Lung microvascular endothelial cell (primary cell): Measurements from ENCODE around the gene KIF26A. TPM values are rescaled to one million over a fixed set of nuclear protein-coding genes. Genes with fewer than 3 reads are reported as not detected.

Source experiments
- DNase-seq, 2 donors: peaks; one replicate each; pipeline versions ENCODE4 v3.0.0 to v3.0.0-alpha.2; 2010; ENCODE audit warnings: low read depth in 2 of 2
- total RNA-seq: library from RNA; depleted of rRNA; stranded (reverse); fragments of >200 nt; gene quantifications from 2 replicates; pipeline ENCODE4 v1.2.1, GENCODE V29; 2014

KIF26A gene
- total RNA-seq, 1 donor from 2014 or later, result 24.0 TPM

DNA sequence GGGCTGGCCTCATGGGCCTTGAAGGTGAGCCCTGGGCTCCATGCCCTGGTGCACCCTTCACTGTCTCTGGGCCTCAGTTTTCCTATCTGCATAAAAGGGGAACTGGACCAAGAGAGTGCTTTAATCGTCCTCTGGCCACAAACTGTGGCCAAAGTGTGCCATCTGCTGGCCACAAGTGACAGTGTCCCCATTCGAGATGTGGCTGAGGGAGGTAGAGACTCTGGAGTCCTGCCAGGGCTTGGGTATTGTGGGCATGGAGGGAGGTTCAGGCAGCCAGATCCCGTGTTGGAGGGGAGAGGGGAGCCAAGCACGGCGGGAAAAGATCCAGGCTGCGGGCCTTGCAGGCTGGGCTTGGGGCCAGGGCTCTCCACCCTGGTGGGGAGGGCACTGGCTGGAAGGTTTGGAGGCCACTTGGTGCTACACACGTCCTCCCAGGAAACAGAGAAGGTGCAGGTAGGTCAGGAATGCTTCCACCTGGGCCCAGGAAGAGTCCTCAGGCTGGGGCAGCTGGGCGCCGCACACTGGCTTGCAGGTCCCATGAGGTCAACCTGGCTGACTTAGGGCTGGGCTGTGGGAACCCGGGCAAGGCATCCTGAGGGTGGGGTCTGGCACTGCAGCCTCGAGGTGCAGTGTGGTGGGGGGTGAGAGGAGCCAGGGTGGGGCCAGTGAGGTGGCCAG is 7.3 kb upstream of the KIF26A start:
- peak; percentile 44 to 72 for DNase-seq

DNA sequence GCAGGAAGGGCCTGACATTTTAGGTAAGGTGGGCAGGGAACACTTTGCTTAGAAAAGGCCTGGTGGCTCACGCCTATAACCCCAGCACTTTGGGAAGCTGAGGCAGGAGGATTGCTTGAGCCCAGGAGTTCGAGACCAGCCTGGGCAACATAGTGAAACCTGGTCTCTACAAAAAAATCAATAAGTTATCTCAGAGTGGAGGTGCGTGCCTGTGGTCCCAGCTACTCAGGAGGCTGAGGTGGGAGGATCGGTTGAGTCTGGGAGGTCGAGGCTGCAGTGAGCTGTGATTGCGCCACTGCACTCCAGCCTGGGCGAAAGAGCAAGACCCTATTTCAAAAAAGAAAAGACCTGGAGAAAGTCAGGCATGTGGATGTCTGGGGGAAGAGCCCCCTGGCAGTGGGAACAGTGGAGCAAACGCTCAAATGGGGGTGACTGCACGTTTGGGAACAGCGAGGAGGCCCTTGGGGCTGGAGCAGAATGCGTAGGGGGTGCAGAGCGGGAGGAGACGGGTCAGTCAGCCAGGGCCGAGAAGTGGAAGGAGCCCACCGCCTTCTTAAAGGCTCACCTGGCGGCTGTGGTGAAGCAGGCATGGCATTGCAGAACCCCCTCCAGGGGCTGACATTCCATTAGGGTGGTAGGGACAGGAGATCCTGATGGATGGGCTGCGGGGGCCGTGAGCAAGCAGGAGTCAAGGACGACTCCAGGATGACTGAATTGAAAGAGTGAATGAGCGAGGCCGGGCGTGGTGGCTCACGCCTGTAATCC is 6.2 kb upstream of the KIF26A start:
- no peak for DNase-seq

DNA sequence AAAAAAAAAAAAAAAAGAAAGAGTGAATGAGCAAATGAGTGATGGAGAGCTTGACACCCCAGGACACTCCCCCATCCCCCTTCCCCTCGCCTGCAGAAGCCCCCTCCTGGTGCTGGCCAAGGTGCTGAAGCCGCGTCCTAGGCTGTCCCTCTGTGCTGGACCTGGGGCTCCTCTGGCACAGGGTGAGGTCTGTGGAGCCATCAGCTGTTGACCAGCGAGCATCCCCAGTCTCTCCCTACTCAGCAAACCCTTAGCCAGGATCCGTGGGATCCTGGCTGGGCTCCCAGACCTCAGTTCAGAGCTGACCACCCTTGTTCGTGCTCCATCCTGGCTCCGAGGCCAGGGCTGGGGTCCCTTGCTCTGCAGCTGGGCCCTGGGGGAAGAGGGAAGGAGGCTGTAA is 5.4 kb upstream of the KIF26A start:
- DNase-seq, result no peak

DNA sequence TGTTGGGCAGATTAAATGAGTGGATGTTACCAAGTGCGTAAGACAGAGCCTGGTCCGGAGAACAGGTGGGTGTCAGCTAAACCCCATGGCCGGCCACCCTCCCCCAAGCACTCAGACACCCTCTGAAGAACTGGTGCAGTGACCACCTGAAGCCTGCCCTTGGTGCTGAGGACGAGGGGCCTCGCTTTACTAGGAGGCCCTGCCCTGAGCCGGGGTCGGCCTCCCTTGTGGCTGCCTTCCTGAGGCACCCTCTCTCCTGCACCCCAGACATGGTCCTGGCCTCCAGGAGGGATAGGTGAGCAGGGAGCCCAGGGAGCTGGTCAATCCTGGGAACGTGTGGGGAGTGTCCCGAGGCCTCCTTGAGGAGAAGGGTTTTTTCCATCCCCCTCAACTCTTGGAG is 4.9 kb upstream of the KIF26A start:
- DNase-seq, result no peak

DNA sequence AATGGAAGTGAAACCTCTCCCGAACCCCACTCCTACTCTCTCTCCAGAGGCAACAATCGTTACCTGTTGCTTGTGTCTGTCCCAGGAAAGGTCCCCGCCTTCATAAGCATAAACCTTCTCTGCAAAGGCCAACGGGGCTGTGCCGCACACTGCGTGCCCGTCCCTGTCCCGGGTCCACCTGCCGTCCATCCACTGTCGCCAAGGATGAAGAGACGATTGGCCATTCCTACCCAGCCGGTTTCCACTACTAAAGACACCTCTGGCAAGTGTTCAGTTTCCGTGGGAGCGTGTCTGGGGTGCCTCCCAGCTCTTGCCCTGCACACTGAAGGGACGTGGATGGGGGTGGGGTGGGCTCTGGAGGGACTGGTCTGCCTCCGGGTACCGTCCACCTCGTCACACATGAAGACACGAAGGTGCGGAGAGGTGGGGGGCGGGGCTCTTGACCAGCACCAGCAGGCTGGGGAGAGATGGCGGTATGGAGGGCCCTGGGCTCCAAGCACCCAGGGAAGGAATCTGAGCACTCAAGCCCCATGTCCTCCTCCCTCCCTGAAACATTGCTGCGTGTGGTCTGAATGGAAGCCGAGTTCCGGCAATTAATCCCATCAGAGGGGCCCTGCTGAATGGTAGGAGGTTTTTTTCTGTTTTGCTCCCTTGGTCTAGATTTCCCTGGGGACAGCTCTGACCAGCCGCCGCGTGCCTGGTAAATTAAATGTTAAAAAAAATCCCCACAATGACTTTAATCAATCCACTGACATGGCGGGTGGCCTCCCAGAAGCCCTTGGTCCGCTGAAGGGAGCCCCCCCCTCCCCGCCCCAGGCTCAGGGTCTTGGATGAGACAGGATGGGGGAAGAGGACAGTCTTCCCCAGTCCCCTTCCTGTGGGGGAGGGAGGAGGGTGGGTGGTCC is 4.1 kb upstream of the KIF26A start:
- no peak for DNase-seq

DNA sequence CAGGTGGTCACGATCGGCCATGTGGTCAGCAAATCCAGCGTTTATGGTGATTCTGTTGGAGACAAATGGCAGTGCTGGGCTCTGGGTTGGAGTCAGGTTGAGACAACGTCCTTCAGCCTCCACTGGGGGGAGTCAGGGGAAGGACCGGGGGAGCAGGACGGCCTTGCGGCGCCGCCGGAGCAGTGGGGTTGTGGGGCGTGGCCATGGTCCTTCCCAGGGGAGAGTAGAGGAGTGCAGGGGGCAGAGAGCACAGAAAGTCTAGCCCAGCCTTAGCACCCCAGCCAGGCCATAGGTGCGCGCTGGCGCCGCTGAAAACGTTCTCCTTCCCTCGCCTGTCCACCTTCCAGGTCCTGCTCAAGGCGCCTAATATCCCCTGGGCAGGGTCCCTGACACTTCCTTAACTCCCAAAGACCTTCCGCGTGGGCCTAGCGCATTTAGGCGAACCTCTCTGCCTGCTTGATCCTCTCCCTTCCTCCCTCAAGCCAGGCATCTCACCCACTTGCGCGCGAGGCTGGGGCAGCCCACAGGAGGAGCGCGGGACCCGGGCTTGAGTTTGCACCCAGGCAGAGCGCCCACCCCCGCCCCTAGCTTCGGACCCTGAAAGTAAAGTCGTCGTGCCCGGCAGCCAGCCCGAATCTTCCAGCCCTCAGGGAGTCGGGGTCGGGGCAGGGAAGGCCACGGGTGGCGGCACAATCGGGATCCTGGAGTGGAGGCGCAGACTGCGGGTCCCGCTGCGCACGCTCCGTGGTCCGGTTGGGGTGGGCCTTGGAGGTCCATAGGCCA is 3.1 kb upstream of the KIF26A start:
- peak; percentile 26 to 41 for DNase-seq

DNA sequence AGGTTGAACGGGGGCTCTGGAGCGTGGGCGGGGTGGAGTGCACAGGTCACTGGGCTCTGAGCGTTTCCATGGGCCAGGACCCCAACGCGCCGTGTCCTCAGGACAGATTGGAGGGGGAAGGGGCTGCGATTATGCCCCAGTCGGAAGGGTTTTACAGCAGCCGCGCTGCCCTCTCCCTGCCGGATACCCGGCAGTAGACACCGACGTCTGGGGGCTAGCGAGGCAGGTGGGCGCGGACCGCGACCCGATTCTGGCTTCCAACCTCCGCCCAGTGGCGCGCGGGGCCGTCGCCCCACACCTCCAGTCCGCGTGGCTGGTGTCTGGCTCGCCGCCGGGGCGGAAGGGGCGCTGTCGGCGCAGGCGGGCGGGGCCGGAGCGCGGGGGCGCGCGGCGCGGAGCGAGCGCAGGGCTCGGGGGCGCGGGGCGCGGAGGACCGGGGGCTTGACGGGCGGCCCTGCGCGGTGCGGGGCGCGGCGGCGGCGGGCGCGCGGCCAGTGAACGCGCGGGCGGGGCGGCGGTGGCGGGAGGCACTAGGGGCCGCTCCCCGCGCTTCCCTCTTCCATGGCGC is 2.4 kb upstream of the KIF26A start:
- no peak for DNase-seq

DNA sequence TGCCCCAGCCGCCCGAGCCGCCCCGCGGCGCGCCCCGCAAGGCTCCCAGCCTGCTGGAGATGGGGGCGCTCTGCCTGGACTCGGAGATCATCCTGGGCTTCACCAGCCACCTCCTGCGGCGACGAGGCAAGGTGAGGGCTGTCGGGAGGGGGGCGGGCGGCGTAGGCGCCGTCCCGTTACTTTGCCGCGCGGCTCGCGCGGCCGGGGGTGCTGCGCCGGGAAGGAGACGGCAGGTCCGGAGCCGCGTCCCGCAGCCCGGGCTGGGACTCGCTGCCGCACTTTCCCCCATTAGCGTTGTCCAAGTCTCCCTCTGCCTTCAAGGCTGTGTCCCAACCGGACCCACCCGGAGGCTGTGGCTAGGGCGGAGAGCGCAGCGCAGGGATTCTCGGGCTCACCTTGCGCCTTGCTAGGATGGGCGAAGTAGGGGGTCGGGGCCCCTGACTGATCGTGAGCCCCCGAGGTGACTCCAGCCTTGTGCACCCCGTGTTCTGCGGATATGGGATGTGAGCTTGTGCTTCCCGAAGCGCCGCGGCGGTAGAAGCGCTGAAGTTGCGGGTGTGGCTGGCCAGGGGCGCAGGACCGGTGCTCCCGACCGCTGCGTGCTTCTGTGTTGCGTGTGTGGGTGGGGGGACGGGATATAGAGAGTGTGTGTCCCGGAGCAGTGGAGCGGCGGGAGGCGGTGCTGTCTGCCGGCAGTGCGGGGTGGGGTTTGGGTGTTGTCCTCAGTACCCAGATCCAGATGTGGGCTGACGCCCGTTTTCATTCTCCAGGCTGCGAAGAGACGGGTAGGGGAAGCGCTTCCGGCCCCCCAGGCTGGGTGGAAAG is 1.7 kb upstream of the KIF26A start:
- no peak for DNase-seq

DNA sequence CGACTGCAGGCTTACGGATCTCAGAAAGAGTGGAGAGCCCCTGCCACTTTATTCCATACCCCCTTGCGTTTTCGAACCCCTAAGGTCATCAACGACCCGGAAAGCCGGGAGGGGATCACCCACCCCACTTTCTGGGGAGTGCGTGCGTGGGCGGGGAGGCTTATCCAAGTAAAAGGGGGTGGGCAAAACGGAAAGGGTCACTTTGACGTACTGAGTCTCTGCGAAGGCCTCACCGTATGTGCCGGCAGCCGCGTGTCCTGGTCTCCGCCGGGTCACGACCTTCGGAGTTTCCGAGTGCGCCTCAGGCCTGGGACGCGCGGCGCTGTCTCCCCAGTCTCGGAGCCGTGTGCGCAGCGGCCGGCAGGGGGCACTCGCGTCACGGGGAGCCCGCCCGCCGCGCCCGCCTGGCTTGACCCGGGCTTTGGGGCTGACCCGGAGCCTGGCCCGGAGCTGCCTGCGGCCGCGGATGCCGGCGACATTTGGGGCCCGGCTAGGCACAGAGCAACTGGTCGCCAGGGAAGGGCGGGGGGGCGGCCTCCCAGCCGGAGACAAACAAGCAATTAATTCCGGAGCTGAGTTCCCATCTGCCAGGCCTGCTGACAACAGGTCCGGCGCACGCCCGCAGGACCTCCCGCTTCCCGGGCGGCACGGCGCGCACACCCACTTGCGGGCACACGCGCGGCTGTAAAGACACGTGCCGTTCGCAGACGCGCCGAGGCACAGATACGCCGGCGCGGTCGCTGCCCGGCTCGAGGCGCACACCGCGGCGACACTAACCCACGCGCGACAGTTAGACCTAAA is 890 bp upstream of the KIF26A start:
- DNase-seq, result peak; percentile 39 to 71

DNA sequence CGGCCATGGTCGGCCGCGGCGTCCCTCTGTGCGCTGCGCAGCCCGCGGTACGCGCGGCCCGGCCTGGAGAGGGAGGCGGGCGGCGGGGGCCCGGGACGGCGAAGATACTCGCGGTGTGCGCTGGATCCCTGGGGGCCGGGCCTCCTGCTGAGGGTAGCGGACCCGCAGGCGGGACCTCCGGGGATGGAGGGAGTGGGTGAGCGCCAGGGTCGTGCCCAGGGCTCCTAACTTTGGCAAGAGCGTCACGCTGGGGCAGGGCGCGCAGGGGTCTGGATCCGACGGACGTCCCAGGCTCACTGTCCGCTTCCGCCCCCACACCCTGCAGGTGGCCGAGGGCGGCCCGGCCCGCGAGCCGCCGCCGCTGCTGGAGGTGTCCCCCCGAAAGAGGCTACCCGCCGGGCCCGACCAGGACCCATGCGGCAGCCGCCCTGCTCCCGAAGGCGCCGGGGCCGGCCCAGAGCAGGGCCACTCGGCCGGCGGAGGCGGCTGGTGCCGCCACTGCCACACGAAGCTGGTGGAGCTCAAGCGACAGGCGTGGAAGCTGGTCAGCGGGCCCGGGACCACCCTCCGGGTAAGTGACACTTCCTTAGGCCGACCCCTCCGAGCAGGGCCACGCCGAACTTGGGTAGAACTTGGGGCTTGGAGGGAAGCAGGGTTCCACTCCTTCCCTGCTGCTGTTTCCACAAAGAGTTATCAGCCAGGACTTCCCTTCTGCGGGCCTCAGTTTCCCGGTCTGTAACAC is 502 bp downstream of the KIF26A start:
- no peak for DNase-seq

DNA sequence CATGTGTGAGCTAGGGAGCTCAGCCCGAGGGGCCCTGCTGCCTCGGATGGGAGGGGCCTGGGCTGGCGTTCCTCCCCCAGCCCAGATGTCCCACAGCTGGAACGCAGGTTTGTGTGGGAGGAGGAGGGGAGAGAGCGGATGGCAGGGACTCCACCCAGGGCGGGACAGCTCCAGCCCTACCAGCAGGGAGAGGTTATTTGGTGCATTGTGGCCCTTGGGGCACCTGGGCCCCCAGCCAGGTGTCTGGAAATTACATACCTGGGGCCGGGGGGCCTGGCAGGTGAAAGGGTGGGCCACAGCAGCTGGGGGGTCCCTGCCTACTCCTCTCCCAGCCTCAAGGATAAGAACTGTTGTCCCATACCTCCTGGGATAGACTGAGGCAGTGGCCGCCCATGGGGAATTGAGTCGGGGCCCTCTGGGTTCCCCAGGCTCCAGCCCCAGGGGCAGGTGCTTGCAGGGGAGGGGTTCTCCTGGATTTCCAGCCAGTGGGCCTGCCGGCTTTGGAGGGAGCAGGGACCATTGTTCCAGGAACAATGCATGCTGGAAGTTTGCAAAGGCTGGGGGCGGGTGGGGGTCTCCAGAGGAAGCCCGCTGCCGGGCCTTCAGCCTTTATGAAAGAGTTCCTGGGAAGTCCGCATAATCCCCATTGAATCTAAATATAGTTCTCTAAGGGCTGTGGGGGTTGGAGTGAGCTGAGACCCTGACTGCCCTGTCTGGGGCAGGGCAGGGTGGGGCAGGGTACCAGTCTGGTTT is 1.2 kb downstream of the KIF26A start:
- no peak for DNase-seq

DNA sequence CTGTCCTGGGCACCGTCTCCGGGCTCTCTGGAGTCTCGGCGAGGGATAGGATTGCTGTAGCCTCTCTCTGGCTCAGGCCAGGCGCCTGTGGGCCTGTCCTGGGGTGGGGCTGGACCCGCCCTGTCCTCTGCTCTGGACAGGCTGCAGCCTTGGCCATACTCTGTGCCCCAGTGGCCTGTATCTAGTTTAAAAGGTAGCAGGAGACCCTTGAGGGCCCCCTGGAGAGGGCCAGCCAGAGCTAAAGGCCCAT is 1.8 kb downstream of the KIF26A start:
- DNase-seq, result no peak

DNA sequence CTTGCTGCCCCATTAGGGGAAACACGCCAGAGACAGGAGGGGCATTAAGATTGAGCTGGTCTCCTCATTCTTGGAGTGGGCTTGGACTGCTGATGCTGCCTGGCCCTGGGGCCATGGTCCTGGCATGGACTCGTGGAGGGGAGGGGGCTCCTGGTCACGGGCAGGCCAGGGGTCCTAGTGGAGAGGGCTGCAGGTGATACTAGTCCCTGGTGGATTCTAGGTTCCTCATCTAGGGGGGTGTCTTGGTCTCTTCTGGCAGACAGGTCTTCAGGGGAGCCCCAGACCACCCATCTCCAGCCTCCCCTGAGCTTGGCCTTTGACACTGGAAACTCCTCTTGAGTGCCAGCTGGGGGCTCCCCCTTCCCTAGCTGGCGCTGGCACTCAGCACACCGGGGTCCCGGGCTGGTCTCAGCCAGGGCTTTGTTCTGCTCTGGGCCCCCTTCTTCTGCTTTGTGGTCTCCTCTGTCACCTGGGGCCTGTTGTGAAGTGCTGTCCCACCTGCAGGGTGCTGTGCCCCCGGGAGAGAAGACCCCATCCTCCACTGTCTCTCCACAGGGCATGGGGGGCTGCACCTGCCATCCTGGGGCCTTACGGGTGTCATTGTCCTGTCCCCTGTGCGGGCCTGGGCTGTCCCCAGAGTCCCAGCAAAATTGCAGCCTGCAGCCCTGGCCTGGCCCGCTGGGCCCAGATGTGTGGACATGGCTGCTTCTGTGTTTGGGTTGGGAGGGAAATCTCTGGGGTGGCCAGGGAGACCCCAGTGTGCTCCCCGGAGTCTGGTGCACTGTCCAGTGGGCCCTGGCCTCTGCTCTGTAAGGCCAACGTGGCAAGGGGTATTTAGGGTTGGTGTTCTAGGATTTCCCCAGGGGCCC is 2.3 kb downstream of the KIF26A start:
- no peak for DNase-seq

DNA sequence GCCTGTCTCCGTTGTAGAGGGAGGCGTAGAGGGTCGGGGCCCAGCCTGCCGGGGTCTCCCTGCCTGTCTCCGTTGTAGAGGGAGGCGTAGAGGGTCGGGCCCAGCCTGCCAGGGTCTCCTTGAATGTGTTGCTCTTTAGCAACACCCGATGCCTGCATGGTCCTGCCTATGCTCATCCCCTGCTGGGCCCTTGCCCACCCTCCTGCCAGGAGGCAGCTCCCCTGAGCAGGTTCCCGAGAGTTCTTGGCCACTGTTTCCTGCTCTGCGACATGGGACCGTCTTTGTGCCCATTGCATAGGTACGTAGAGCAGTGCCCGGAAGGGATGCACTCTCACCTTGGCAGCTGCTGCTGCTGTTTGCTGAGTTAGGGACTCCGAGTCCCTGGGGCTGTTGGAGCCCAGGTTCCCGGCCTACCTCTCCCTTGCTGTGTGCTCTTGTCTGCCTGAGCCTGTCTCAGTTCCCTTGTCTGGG is 3.3 kb downstream of the KIF26A start:
- DNase-seq, result no peak

DNA sequence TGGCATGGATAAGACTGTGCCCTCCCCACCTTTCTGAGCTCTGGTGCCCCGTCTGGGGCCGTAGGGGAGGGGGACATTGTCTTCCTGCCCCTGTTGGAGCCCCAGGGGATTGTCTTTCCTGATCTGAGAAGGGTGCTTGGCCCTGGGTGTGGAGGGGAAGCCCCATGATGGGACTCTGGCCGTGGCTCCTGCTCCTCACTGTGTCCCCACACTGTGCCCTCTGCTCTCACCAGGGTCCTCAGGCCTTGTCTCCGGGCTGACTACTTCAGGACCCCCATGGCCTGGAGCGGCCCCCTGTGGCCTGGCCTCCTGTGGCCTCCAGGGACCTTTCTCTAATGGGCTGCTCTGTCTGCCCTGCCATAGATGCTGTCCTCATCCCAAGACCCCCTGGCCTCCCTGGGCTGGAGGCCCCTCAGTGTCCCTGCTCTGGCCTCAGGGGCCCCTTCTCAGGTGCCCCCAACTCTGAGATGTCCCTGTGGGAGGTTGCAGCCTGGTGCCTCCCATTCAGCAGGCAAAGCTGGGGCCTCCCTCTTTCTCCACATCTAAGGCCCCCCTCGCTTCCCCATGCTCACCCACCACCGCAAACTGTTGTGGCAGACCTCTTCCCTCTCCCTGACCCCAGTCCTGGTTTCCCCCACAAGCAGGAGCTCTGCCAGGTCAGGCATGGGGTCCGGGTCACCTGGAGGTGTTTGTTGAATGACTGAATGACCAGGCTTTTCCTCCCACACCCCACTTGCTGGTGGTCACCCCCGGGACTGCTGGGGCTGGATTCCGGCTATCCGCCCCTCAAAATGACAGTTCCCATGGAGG is 4.0 kb downstream of the KIF26A start:
- DNase-seq, result no peak

DNA sequence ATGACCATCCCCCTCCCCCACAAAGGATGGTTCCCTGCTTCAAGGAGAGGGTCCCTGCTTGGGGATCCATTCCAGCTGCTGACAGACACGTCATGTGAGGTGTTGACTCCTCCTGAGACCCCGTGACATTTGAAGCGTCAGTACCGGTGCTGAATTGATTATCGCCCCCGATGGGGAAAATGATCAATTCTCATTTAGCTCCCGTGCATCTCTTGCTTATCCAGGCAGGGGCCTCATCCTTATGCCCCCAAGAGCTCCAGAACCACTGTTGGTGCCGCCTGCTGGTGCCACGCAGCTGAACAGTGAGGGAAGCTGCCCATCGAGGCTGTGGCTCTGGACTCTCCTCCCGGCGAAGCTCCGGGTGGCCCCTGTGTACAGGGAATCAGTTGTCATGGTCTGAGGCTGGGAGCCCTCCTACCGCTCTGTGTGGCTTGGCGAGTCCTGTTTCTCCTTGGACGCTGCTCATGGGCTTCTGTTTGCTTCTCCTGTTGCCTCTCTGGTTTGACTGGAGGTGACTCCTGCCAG is 4.6 kb downstream of the KIF26A start:
- DNase-seq, result no peak
